Liver (tissue), 9 donors: ENCODE data around the gene AGER. TPM values are rescaled to one million over a fixed set of nuclear protein-coding genes. Genes with fewer than 3 reads are reported as not detected.

Source experiments
- DNase-seq: peaks from one replicate; pipeline ENCODE4 v3.0.0-alpha.2; 2017; ENCODE audit warnings: low spot score
- H3K27ac ChIP-seq, 2 donors: one replicate each; pipeline ENCODE4 v1.7.0; 2013; ENCODE audit warnings: inconsistent platforms in 2 of 2, low read length in 2 of 2, control low read depth in 1 of 2, low read depth in 1 of 2, mild to moderate bottlenecking in 1 of 2
- H3K27me3 ChIP-seq, 4 donors: one replicate each; pipeline versions ENCODE4 v1.6.1 to v1.7.0; 2013; ENCODE audit warnings: low read length in 3 of 4, inconsistent platforms in 1 of 4, mild to moderate bottlenecking in 1 of 4, moderate library complexity in 1 of 4; ENCODE audit not compliant: control insufficient read depth in 4 of 4, insufficient read depth in 4 of 4
- H3K36me3 ChIP-seq, 4 donors: one replicate each; pipeline versions ENCODE4 v1.6.1 to v1.7.0; 2013; ENCODE audit warnings: low read length in 3 of 4, mild to moderate bottlenecking in 3 of 4, low read depth in 1 of 4, moderate library complexity in 1 of 4; ENCODE audit not compliant: control insufficient read depth in 4 of 4, insufficient read depth in 3 of 4
- H3K4me1 ChIP-seq, 4 donors: one replicate each; pipeline versions ENCODE4 v1.6.1 to v1.7.0; 2013; ENCODE audit warnings: low read length in 3 of 4, mild to moderate bottlenecking in 3 of 4, moderate library complexity in 1 of 4; ENCODE audit not compliant: control insufficient read depth in 4 of 4, insufficient read depth in 4 of 4
- H3K4me3 ChIP-seq, 3 donors: one replicate each; pipeline versions ENCODE4 v1.6.1 to v1.7.0; 2013; ENCODE audit warnings: low read length in 3 of 3, control low read depth in 1 of 3, low read depth in 1 of 3, mild to moderate bottlenecking in 1 of 3
- H3K9ac ChIP-seq, 2 donors: one replicate each; pipeline ENCODE4 v1.7.0; 2013; ENCODE audit warnings: low read length in 2 of 2, mild to moderate bottlenecking in 2 of 2, moderate library complexity in 2 of 2, control low read depth in 1 of 2, low read depth in 1 of 2
- H3K9me3 ChIP-seq, 4 donors: one replicate each; pipeline versions ENCODE4 v1.6.1 to v1.7.0; 2013; ENCODE audit warnings: low read length in 3 of 4; ENCODE audit not compliant: control insufficient read depth in 4 of 4
- ATF3 ChIP-seq: IDR thresholded peaks from 2 replicates; pipeline ENCODE4 v1.6.1; 2016; ENCODE audit warnings: antibody characterized with exemption
- CTCF ChIP-seq: fragments of 150-350 bp; IDR thresholded peaks from 2 replicates; pipeline ENCODE4 v1.5.1; 2017; ENCODE audit warnings: improper control_type of control experiment, low read depth, low read length; ENCODE audit not compliant: missing input control
- EGR1 ChIP-seq, 2 donors: IDR thresholded peaks; 2 replicates each; pipeline ENCODE4 v1.6.1; 2016 to 2018; ENCODE audit warnings: antibody characterized with exemption in 2 of 2, low read depth in 2 of 2
- FOXA1 ChIP-seq: IDR thresholded peaks from 2 replicates; pipeline ENCODE4 v1.6.1; 2016; ENCODE audit warnings: antibody characterized with exemption
- FOXA2 ChIP-seq: IDR thresholded peaks from 2 replicates; pipeline ENCODE4 v1.6.1; 2016; ENCODE audit warnings: antibody characterized with exemption
- GABPA ChIP-seq, 2 donors: IDR thresholded peaks in 1 of 2; conservative IDR thresholded peaks in 1 of 2; 2 replicates each; pipeline ENCODE4 v1.6.1; 2016; ENCODE audit warnings: antibody characterized with exemption in 2 of 2, mild to moderate bottlenecking in 1 of 2, moderate library complexity in 1 of 2
- HNF4A ChIP-seq, 2 donors: conservative IDR thresholded peaks; 2 replicates each; pipeline ENCODE4 v1.6.1; 2016; ENCODE audit warnings: antibody characterized with exemption in 2 of 2, mild to moderate bottlenecking in 2 of 2
- HNF4G ChIP-seq: IDR thresholded peaks from 2 replicates; pipeline ENCODE4 v1.6.1; 2016; ENCODE audit warnings: antibody characterized with exemption
- JUND ChIP-seq, 2 donors: IDR thresholded peaks; 2 replicates each; pipeline ENCODE4 v1.6.1; 2016; ENCODE audit warnings: antibody characterized with exemption in 2 of 2
- NR2F2 ChIP-seq: IDR thresholded peaks from 2 replicates; pipeline ENCODE4 v1.6.1; 2016; ENCODE audit warnings: antibody characterized with exemption
- RXRA ChIP-seq, 2 donors: IDR thresholded peaks; 2 replicates each; pipeline ENCODE4 v1.6.1; 2017 to 2018; ENCODE audit warnings: antibody characterized with exemption in 2 of 2, mild to moderate bottlenecking in 1 of 2
- TAF1 ChIP-seq: conservative IDR thresholded peaks from 2 replicates; pipeline ENCODE4 v1.6.1; 2016; ENCODE audit warnings: antibody characterized with exemption, mild to moderate bottlenecking
- YY1 ChIP-seq: IDR thresholded peaks from 2 replicates; pipeline ENCODE4 v1.6.1; 2016; ENCODE audit warnings: antibody characterized with exemption, mild to moderate bottlenecking
- WGBS: extraction: QIAGEN DNeasy Blood & Tissue Kit; methylation state at CpG from one replicate; pipeline ENCODE4 v1.1.7; 2013; 5-methylcytosine and 5-hydroxymethylcytosine counted together
- polyA plus RNA-seq, 2 donors: library from polyadenylated mRNA; stranded (reverse) in 1 of 2; unstranded in 1 of 2; fragments of 200-250 nt in 1 of 2; fragments of >200 nt in 1 of 2; fragmentation: Nextera tagmentation in 1 of 2; extraction: Ambion mirVana in 1 of 2; gene quantifications; one replicate each; pipeline versions ENCODE4 v1.2.1 to v1.2.3, GENCODE V29; 2013 to 2015
- total RNA-seq, 2 donors: library from RNA; depleted of rRNA; stranded (reverse); fragments of >200 nt; gene quantifications; one replicate each; pipeline ENCODE4 v1.2.3, GENCODE V29; 2014
- donor health status: healthy.
- donor health status: healthy.
- donor health status: healthy.
- donor health status: healthy.
- donor health status: healthy.

Gene AGER
- total and polyA plus RNA-seq, 4 donors: 0.47 to 0.92 (median 0.83) TPM

- TF ChIP-seq CTCF (no peak), FOXA2 (no peak)
Measured at GRCh38 chr6:32171234-32171633, 12.8 kb downstream of the AGER start (continued).

GRCh38 chr6:32170294-32170693 lies 13.8 kb downstream of the AGER start:
- no peaks in the 10 kb centered on the region for H3K9me3 ChIP-seq
- no peak for DNase-seq
- H3K36me3 ChIP-seq: peaks cover 5 to 32% (median 11%) of the 10 kb centered on the region in 4 donors
- H3K4me1 ChIP-seq: peaks cover 0 to 16% (median 10%) of the 10 kb centered on the region in 4 donors
- no peak overlapping the region for H3K4me3 ChIP-seq
- no peak overlapping the region for H3K27ac ChIP-seq
- 94% methylated on average over 11 of the region's 11 CpGs for WGBS
- H3K9ac ChIP-seq: no peak overlapping the region
- no peak for TF ChIP-seq FOXA1
- no peak for TF ChIP-seq TAF1
- no peak for TF ChIP-seq ATF3
- no peak for TF ChIP-seq YY1
- no peaks in the 10 kb centered on the region for H3K27me3 ChIP-seq

DNA sequence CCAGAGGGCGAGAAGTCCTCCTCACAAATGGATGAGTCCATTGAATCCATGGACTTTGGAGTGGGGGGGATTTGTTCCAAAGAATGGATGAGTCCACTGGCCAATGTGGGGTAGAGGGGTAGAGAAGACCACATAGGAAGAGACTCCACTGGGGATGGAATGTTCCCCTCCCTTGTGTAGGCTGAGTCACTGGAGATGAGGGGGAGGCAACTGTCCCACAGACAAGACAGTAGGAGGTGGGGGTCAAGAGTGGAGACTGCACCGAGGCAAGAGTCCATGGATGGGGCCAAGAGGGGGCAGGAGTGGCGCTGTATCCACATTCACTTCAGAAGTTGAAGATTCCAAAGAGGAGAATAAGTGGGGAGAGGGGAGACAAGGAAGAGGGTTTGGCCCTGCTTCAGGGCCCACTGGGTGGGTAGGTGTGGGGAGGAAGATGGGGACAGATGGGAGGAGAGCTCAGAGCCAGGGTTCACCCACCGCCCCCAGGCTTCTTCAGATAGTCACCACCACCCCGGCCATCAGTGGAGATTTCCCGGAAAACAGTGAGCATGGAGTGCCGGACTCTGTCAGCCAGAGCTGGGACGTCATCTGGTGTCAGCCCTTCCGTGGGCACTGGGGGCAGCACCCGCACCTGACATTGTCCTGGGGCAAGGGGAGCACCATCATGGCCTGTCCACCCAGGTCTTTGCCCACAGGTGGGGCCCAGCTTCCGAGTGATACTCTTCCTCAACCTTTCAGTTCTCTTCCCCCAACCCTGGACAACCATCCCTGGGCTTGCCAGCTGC lies 15.1 kb downstream of the AGER start:
- WGBS: 92% methylated on average over 11 of the region's 11 CpGs
- Histone ChIP-seq H3K9me3 (no peaks in the 10 kb centered on the region), H3K27me3 (no peaks in the 10 kb centered on the region), H3K36me3 (peaks cover 6 to 35% (median 11%) of the 10 kb centered on the region in 4 donors), H3K4me3 (no peak overlapping the region), H3K27ac (no peak overlapping the region), H3K4me1 (peaks cover 0 to 3% (median 0%) of the 10 kb centered on the region in 4 donors), H3K9ac (no peak overlapping the region)
- TF ChIP-seq HNF4A (conservative IDR thresholded peaks at IDR 0.05) (peak in 1 of 2 donors; percentile 11), FOXA1 (no peak), NR2F2 (no peak), RXRA (IDR thresholded peaks at IDR 0.05) (no peak), ATF3 (no peak)
- no peak for DNase-seq

GRCh38 chr6:32168350-32168749 lies 15.7 kb downstream of the AGER start:
- WGBS: 86% methylated on average over 2 of the region's 2 CpGs
- H3K36me3 ChIP-seq: peaks cover 7 to 35% (median 11%) of the 10 kb centered on the region in 4 donors
- no peak for TF ChIP-seq EGR1 (IDR thresholded peaks at IDR 0.05; ENCODE audit: low read depth in 2 of 2)
- TF ChIP-seq GABPA (IDR thresholded peaks at IDR 0.05 in 1 of 2, conservative IDR thresholded peaks at IDR 0.05 in 1 of 2): no peak
- TF ChIP-seq HNF4G: no peak
- no peak for TF ChIP-seq YY1
- TF ChIP-seq CTCF: no peak
- no peak for TF ChIP-seq ATF3
- TF ChIP-seq JUND (IDR thresholded peaks at IDR 0.05): no peak
- no peak for DNase-seq
- H3K4me3 ChIP-seq: no peak overlapping the region
- H3K9me3 ChIP-seq: no peaks in the 10 kb centered on the region
- H3K27me3 ChIP-seq: no peaks in the 10 kb centered on the region
- no peak overlapping the region for H3K9ac ChIP-seq
- H3K27ac ChIP-seq: no peak overlapping the region
- H3K4me1 ChIP-seq: peaks cover 0 to 3% (median 0%) of the 10 kb centered on the region in 4 donors
